GM19397 (cell line): ENCODE measurements around the gene GSTM1.
"Not testable (repeated sequence)": the region's sequence is repeated elsewhere in the genome, so short reads cannot be mapped to it uniquely, and the experiment has no call there.

Experiments used
- ATAC-seq: cut with Tn5 transposase; IDR thresholded peaks from one replicate; pipeline ENCODE4 v1.9.1; 2021; ENCODE audit warnings: mild to moderate bottlenecking, moderate library complexity; ENCODE audit not compliant: unreplicated experiment

The GSTM1 gene

GRCh38 chr1:109697066-109697465, 9.4 kb downstream of the GSTM1 start:
- ATAC-seq, result no peak

GRCh38 chr1:109697861-109698260, 10.2 kb downstream of the GSTM1 start:
- ATAC-seq, result not testable (repeated sequence)

DNA sequence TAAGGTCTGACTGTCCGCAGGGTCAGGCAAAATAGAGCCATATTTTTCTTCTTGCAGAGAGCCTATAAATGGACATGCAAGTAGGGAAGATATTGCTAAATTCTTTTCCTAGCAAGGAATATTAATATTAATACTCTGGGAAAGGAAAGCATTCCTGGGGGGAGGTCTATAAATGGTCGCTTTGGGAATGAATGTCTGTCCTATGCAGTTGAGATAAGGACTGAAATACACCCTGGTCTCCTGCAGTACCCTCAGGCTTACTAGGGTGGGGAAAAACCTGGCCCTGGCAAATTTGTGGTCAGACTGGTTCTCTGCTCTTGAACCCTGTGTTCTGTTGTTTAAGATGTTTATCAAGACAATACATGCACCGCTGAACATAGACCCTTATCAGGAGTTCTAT, 15.3 kb downstream of the GSTM1 start:
- ATAC-seq, result not testable (repeated sequence)

DNA sequence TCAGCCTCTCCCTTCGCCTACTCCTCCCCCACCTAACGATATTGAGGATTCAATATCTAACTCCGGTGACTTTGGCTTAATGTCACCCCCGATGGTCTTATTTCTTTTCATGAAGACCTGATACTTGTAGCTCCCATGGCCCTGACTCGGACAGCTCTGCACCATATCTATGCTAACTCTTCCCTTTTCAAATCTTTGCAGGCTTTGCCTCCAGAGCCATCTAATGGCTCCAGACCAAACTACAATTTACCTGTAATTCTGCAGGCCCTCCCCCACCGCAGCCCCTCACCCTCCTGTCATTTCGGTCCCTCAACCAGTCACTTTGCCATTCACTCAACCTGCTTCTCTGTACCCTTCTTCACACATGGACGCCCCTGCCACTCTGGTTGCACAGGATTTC, 16.6 kb downstream of the GSTM1 start:
- ATAC-seq, result no peak

DNA sequence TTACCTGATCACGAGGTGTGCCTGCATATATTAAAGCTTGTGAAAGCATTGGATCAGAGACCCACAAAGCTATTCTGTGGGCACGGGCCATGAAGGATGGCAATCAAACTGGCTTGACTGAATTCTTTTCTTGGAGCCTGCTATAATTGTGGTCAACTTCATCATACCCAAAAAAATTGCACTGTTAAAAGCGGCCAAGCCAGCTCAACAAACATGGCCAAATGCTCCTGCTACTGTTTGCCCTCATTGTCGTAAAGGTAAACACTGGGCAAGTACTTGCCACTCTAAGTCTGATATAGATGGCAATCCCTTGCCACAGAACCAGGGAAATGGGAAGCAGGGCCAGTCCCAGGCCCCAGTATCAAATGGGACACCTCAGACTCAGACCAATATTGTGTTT, 17.8 kb downstream of the GSTM1 start:
- ATAC-seq, result no peak

- not testable (repeated sequence) for ATAC-seq
Measured at GRCh38 chr1:109708949-109709348, 21.3 kb downstream of the GSTM1 start.

- ATAC-seq, result not testable (repeated sequence)
Measured at GRCh38 chr1:109709822-109710221, 22.2 kb downstream of the GSTM1 start.

- ATAC-seq, result not testable (repeated sequence)
Measured at GRCh38 chr1:109711593-109712320, 24.1 kb downstream of the GSTM1 start, which contains the start of gene GSTM5. Gene GSTM5, plus strand, starts transcription at chr1:109712251. Its CDS starts 62 bp downstream, at chr1:109712313.

DNA sequence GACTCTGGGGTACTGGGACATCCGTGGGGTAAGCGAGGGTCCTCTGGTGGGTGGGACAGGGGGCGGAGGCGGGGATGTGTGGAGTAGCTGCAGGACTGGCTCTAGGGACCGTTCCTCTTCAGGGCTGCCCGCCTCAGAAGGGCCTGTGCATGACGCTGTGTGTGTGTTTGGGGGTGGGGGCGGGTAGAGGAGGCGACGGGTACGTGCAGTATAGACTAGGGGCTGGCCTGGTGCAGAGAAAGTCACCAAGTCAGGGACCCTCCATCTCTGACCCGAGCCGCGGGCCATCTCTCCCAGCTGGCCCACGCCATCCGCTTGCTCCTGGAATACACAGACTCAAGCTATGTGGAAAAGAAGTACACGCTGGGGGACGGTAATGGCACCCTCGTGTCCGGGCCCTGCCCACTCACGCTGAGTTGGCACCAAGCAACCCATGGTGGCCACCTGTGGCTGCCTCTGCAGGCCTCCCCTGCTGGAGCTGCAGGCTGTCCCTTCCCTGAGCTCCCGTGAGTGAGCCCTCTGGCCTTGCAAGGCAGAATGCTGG, 24.8 kb downstream of the GSTM1 start:
- ATAC-seq, result no peak

GRCh38 chr1:109713636-109714035, 26.0 kb downstream of the GSTM1 start:
- ATAC-seq, result no peak

DNA sequence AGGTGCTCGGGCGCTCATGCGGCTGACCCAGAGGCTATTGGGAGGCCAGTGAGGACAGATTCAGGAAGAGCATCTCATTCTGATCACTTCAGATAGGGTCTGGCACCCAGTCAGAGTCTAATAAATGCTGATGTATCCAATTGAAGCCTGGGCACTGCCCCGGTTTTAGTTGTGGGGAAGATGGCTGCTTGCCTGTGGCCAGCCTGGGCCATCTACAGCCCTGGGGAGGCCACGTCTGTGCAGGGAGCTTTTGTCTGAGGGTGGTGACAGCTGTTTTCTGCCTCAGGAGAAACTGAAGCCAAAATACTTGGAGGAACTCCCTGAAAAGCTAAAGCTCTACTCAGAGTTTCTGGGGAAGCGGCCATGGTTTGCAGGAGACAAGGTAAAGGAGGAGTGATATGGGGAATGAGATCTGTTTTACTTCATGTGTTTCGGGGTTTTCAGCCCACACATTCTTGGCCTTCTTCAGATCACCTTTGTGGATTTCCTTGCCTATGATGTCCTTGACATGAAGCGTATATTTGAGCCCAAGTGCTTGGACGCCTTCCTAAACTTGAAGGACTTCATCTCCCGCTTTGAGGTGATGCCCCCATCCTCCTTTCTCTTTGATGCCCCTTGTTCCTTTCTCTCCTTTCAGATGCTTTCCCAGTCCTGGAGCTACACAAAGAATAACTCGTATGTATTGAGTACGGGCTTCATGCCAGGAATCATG, 27.2 kb downstream of the GSTM1 start:
- no peak for ATAC-seq

- ATAC-seq, result no peak
Measured at GRCh38 chr1:109716121-109716520, 28.5 kb downstream of the GSTM1 start.

DNA sequence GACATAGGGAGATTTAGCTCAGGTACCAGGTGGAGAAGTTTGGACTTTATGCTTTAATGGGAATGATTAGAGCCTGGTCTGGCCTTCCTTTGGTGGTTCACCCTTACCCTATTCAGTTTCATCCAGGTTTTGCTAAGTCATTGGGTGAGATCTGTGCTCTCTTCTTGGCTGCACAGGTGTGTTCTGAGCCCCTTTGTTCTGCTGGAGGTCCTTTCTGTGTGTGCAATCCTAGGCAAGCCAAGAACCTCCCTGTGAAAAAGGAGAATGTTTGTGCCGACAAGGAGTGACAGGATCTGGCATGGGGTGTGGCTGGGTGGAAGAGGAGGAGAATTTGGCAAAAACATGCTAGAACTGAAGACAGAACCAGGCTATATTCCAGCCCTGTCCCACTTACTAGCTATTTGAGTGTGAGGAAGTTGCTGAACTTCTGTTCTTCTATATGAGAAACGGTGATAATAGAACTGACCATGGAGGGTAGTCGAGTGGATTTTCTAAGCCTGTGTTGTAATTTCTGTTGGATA, 29.0 kb downstream of the GSTM1 start:
- ATAC-seq, result no peak

- ATAC-seq, result no peak
Measured at GRCh38 chr1:109717729-109718128, 30.1 kb downstream of the GSTM1 start.

DNA sequence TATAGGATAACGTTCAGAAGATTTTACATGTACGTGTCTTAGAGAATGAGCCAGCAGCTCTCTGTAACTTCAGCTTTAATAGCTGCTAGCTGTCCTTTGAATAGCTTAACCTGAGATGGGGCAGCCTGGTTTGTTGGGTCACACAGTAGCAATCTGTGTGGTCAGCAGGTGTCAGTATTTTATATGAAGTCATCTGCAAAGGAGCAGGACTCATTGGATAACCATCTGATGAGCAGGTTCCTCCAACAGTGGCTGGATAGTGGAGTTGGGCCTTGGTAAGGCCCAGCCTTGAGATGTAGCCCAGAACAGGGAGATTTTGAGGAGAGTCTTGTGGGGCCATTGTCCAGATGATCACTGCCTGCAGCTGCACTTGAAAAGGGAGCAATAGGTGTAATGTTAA, 30.9 kb downstream of the GSTM1 start:
- ATAC-seq, result no peak

GRCh38 chr1:109719337-109719837, 31.8 kb downstream of the GSTM1 start:
- ATAC-seq, result no peak

GRCh38 chr1:109721042-109721441, 33.4 kb downstream of the GSTM1 start:
- ATAC-seq, result no peak

GRCh38 chr1:109721971-109722370, 34.4 kb downstream of the GSTM1 start:
- ATAC-seq, result no peak

DNA sequence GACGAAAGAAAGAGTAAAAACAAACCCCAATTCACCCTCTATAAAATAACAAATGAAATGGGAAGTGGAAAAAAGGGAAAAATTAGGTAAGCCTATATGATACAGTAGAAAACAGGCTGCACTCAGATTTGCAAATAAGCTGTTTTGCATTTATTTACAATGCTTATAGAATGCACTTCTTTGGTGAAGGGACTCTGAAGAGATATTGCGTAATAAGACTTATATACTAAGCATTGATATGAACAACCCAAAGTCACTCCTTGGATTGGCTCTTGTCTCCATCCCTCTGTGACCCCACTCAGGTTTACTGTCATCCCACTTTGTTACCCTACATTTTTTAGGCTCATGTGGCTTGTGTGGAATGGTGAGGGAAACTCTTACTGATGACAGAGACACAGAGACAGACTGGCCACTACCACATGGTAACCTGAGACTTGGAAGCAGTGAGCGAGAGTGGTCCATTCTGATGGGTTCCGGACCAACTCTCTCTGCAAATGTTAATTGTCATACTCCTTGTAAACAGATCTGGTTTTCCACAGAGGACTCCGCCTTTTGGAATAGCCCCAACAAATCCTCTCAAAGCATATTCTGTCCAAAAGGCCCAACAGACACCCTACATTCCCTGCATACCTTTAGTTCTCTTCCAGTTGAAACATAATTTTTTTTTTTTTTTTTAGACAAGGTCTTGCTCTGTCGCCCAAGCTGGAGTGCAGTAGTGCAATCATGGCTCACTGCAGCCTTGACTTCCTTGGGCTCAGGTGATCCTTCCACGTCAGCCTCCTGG, 35.5 kb downstream of the GSTM1 start:
- ATAC-seq, result no peak

DNA sequence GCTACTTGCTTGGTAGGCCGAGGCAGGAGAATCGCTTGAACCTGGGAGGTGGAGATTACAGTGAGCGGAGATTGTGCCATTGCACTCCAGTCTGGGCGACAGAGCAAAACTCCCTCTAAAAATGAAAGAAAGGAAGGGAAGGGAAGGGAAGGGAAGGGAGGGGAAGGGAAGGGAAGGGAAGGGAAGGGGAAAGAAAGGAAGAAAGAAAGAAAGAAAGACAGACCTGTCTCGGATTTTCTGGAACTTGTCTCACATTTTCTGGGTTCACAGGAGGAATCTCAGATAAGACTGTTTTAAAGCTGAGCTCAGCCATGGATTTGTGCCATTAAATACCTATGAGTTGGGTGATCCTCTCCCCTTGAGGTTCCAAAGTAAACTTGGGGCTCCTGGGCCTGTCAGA, 37.3 kb downstream of the GSTM1 start:
- ATAC-seq, result no peak

DNA sequence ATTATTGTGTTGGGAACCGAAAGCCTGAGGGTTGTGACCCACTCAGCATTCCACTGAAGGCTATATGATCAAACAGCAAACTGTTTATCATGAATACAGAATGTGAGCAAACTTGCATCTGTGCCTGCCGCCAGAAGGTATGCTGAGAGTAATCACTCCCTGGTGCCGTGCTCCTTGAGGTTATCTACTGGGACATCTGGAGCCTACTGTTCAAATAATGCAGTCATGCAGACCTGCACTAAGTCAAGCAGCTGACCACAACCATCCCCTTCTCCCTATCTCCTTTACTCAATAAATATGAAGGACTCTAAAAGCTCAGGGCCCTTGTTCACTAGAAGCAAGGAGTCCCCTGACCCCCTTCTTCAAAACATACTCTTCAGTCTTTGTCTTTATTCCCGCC, 37.9 kb downstream of the GSTM1 start:
- ATAC-seq, result no peak
